Subcutaneous abdominal adipose tissue (tissue), 5 donors: ENCODE data around the gene AQP12B.

Experiments
- H3K27ac ChIP-seq: one replicate; pipeline ENCODE4 v1.7.0; 2013; ENCODE audit warnings: low read depth, mild to moderate bottlenecking, inconsistent platforms, low read length, moderate library complexity
- H3K27me3 ChIP-seq, 5 donors: one replicate each; pipeline ENCODE4 v1.7.0; 2013; ENCODE audit warnings: low read length in 5 of 5, inconsistent platforms in 1 of 5; ENCODE audit not compliant: control insufficient read depth in 5 of 5, insufficient read depth in 4 of 5
- H3K36me3 ChIP-seq, 5 donors: one replicate each; pipeline ENCODE4 v1.7.0; 2013; ENCODE audit warnings: low read length in 5 of 5; ENCODE audit not compliant: control insufficient read depth in 5 of 5, insufficient read depth in 5 of 5
- H3K4me1 ChIP-seq, 5 donors: one replicate each; pipeline ENCODE4 v1.7.0; 2013; ENCODE audit warnings: low read length in 5 of 5, mild to moderate bottlenecking in 3 of 5, moderate library complexity in 1 of 5; ENCODE audit not compliant: control insufficient read depth in 5 of 5, insufficient read depth in 5 of 5
- H3K4me3 ChIP-seq, 5 donors: one replicate each; pipeline ENCODE4 v1.7.0; 2013; ENCODE audit warnings: low read length in 5 of 5, low read depth in 1 of 5
- H3K9ac ChIP-seq, 5 donors: one replicate each; pipeline ENCODE4 v1.7.0; 2013; ENCODE audit warnings: low read length in 5 of 5, mild to moderate bottlenecking in 4 of 5, moderate library complexity in 3 of 5
- H3K9me3 ChIP-seq, 5 donors: one replicate each; pipeline ENCODE4 v1.7.0; 2013; ENCODE audit warnings: low read length in 5 of 5; ENCODE audit not compliant: control insufficient read depth in 5 of 5
- donor health status: healthy.
- donor health status: healthy.
- donor health status: healthy.
- donor health status: healthy.
- donor health status: healthy.

AQP12B gene

GRCh38 chr2:240643093-240643810, 39.4 kb downstream of the AQP12B start:
- Histone ChIP-seq H3K27ac (no peak overlapping the region), H3K27me3 (peaks cover 27 to 52% (median 47%) of the 10 kb centered on the region in 5 donors), H3K36me3 (no peaks in the 10 kb centered on the region), H3K9ac (no peak overlapping the region), H3K4me3 (no peak overlapping the region), H3K4me1 (no peaks in the 10 kb centered on the region), H3K9me3 (no peaks in the 10 kb centered on the region)

- Histone ChIP-seq H3K4me1 (no peaks in the 10 kb centered on the region), H3K9me3 (no peaks in the 10 kb centered on the region), H3K4me3 (no peak overlapping the region), H3K9ac (no peak overlapping the region), H3K36me3 (no peaks in the 10 kb centered on the region), H3K27me3 (peaks cover 23 to 48% (median 42%) of the 10 kb centered on the region in 5 donors), H3K27ac (no peak overlapping the region)
These were observed 39.9 kb downstream of the AQP12B start for GRCh38 chr2:240642806-240643092.

GRCh38 chr2:240642061-240642805, 40.5 kb downstream of the AQP12B start:
- peaks cover 18 to 47% (median 37%) of the 10 kb centered on the region in 5 donors for H3K27me3 ChIP-seq
- H3K9me3 ChIP-seq, result no peaks in the 10 kb centered on the region

GRCh38 chr2:240640939-240641338, 41.7 kb downstream of the AQP12B start:
- Histone ChIP-seq H3K27me3 (peaks cover 7 to 39% (median 27%) of the 10 kb centered on the region in 5 donors), H3K36me3 (no peaks in the 10 kb centered on the region), H3K4me1 (no peaks in the 10 kb centered on the region), H3K9me3 (no peaks in the 10 kb centered on the region), H3K4me3 (no peak overlapping the region), H3K9ac (no peak overlapping the region), H3K27ac (no peak overlapping the region)

More at GRCh38 chr2:240642061-240642805, 40.5 kb downstream of the AQP12B start:
- Histone ChIP-seq H3K9ac (no peak overlapping the region), H3K4me3 (no peak overlapping the region), H3K36me3 (no peaks in the 10 kb centered on the region), H3K4me1 (no peaks in the 10 kb centered on the region), H3K27ac (no peak overlapping the region)

- Histone ChIP-seq H3K27me3 (peaks cover 3 to 37% (median 21%) of the 10 kb centered on the region in 5 donors), H3K27ac (no peak overlapping the region), H3K4me3 (no peak overlapping the region)
These were observed 43.1 kb downstream of the AQP12B start for GRCh38 chr2:240639566-240639965.

GRCh38 chr2:240638512-240639160, 44.0 kb downstream of the AQP12B start:
- Histone ChIP-seq H3K36me3 (no peaks in the 10 kb centered on the region), H3K4me3 (no peak overlapping the region), H3K4me1 (no peaks in the 10 kb centered on the region)

More at GRCh38 chr2:240639566-240639965, 43.1 kb downstream of the AQP12B start:
- Histone ChIP-seq H3K9me3 (no peaks in the 10 kb centered on the region), H3K9ac (no peak overlapping the region), H3K36me3 (no peaks in the 10 kb centered on the region), H3K4me1 (no peaks in the 10 kb centered on the region)

GRCh38 chr2:240637901-240638345, 44.8 kb downstream of the AQP12B start:
- Histone ChIP-seq H3K27ac (no peak overlapping the region), H3K4me1 (no peaks in the 10 kb centered on the region)

More at GRCh38 chr2:240638512-240639160, 44.0 kb downstream of the AQP12B start:
- peaks cover 0 to 28% (median 12%) of the 10 kb centered on the region in 5 donors for H3K27me3 ChIP-seq
- peaks cover 0 to 5% (median 5%) of the 10 kb centered on the region in 5 donors for H3K9me3 ChIP-seq
- no peak overlapping the region for H3K9ac ChIP-seq
- no peak overlapping the region for H3K27ac ChIP-seq

GRCh38 chr2:240637116-240637900, 45.4 kb downstream of the AQP12B start:
- Histone ChIP-seq H3K27me3 (peaks cover 0 to 19% (median 7%) of the 10 kb centered on the region in 5 donors), H3K4me3 (no peak overlapping the region), H3K36me3 (no peaks in the 10 kb centered on the region), H3K9ac (no peak overlapping the region), H3K27ac (no peak overlapping the region), H3K4me1 (no peaks in the 10 kb centered on the region), H3K9me3 (peaks cover 0 to 6% (median 5%) of the 10 kb centered on the region in 5 donors)

More at GRCh38 chr2:240637901-240638345, 44.8 kb downstream of the AQP12B start:
- Histone ChIP-seq H3K36me3 (no peaks in the 10 kb centered on the region), H3K9ac (no peak overlapping the region), H3K4me3 (no peak overlapping the region), H3K9me3 (peaks cover 0 to 6% (median 5%) of the 10 kb centered on the region in 5 donors), H3K27me3 (peaks cover 0 to 23% (median 7%) of the 10 kb centered on the region in 5 donors)

- Histone ChIP-seq H3K9ac (no peak overlapping the region), H3K9me3 (peaks cover 0 to 6% (median 5%) of the 10 kb centered on the region in 5 donors), H3K27ac (no peak overlapping the region), H3K4me1 (no peaks in the 10 kb centered on the region), H3K27me3 (peaks cover 0 to 20% (median 6%) of the 10 kb centered on the region in 5 donors), H3K4me3 (no peak overlapping the region), H3K36me3 (no peaks in the 10 kb centered on the region)
These were observed 46.0 kb downstream of the AQP12B start for GRCh38 chr2:240636563-240637115.
